ENCODE data around the gene RCBTB2. TPM values are rescaled to one million over a fixed set of nuclear protein-coding genes. Genes with fewer than 3 reads are reported as not detected.

Gene RCBTB2
- total RNA-seq, 4 donors from 2014 or later = 2.6 to 72.0 (median 9.5) TPM

DNA sequence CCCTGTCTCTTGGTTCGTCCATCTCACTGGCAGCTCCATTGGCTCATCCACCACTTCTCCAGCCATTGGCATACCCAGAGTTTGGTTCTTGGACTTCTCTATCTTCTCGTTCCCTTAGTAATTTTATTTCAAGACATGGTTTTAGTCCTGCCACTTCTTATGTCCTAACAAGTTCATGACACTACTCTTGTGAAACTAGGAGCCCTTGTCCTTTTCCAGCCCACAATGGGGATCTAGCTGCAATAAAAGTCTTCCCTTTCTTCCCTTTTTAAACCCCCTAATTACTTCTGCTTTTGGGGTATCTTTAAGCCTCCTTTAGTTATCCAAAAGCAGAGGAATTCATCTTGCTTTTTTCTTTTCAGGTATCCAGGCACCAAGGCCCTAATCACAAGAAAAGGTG lies 2.9 kb upstream of the RCBTB2 start:
- Histone ChIP-seq H3K27me3 (no peaks in the 10 kb centered on the region), H3K36me3 (no peaks in the 10 kb centered on the region), H3K27ac (no peak overlapping the region), H3K4me1 (peaks cover 0 to 4% of the 10 kb centered on the region in 2 donors), H3K9me3 (no peaks in the 10 kb centered on the region), H3K4me3 (no peak overlapping the region)
- intact Hi-C loops (cut with DNase I; ENCODE audit: low total_unique reads) = no loop called here
- TF ChIP-seq CTCF (IDR thresholded peaks at IDR 0.05) (no peak), POLR2A (IDR thresholded peaks at IDR 0.05) (no peak)
- DNase-seq = no peak

DNA sequence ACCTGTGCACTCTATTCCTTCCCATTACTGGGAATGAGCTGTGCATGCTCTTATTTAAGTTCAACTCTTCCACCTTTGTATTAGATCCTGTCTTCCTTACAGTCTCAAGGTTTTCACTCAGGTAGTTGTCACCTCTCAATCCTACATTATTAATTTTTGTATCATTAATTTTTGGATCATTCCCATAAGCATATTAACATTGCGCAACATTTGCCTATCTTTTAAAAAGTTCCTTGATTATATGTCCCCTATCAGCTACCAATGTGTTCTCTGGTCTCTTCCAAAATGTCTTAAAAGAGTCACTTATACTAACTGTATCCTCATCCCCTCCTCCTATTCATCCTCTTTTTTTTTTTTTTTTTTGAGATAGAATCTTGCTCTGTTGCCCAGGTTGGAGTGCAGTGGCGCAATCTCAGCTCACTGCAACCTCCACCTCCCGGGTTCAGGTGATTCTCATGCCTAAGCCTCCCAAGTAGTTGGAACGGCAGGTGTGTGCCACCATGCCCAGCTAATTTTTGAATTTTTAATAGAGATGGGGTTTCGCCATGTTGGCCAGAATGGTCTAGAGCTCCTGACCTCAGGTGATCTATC lies 2.1 kb upstream of the RCBTB2 start:
- intact Hi-C loops (cut with DNase I; ENCODE audit: low total_unique reads) = no loop called here
- no peaks in the 10 kb centered on the region for H3K9me3 ChIP-seq
- no peaks in the 10 kb centered on the region for H3K27me3 ChIP-seq
- no peak overlapping the region for H3K27ac ChIP-seq
- peaks cover 0 to 4% of the 10 kb centered on the region in 2 donors for H3K4me1 ChIP-seq
- H3K4me3 ChIP-seq = no peak overlapping the region
- no peaks in the 10 kb centered on the region for H3K36me3 ChIP-seq
- no peak for TF ChIP-seq POLR2A (IDR thresholded peaks at IDR 0.05)
- no peak for TF ChIP-seq CTCF (IDR thresholded peaks at IDR 0.05)
- no peak for DNase-seq

DNA sequence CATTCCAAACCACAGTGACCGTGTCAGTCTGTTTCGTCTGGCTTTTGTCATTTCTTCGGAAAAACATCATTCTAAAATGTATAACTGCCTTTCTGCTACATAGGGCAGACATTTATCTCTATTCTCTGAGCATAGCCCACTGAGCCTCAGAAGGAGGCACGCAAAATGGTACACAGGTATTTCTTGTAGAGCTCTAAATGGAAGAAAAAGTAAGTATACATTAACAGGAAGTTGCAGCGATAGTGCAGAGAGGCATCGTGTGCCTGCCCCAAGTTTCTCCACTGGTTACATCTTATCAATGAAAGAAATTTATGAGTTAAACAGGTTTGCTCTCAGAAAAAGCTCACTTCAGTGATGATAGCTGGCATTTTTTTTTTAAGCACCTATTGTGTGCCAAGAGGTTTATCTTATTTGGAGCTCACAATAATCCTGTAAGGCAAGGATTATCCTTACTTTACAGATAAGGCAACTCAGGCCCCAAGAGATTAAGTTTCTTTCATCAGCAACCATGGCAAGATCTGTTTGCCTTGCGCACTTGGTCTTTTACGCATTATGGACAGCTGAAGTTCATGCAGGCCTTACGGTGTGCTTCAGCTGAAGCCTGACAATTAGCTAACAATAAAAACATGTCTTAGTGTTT lies 1.2 kb upstream of the RCBTB2 start:
- Histone ChIP-seq H3K9me3 (no peaks in the 10 kb centered on the region), H3K27ac (peak overlapping the region; percentile 96 to 99), H3K4me3 (no peak overlapping the region), H3K27me3 (no peaks in the 10 kb centered on the region), H3K4me1 (peaks cover 0 to 4% of the 10 kb centered on the region in 2 donors), H3K36me3 (no peaks in the 10 kb centered on the region)
- intact Hi-C loops (cut with DNase I; ENCODE audit: low total_unique reads) = no loop called here
- DNase-seq = no peak
- no peak for TF ChIP-seq POLR2A (IDR thresholded peaks at IDR 0.05)

GRCh38 chr13:48532256-48532505 lies 699 bp downstream of the RCBTB2 start:
- Histone ChIP-seq H3K36me3 (no peaks in the 10 kb centered on the region), H3K27ac (peak overlapping the region; percentile 96 to 99), H3K9me3 (no peaks in the 10 kb centered on the region), H3K4me3 (peak overlapping the region; percentile 81 to 92), H3K4me1 (peaks cover 0 to 4% of the 10 kb centered on the region in 2 donors), H3K27me3 (no peaks in the 10 kb centered on the region)
- no peak for TF ChIP-seq POLR2A (IDR thresholded peaks at IDR 0.05)
- TF ChIP-seq CTCF (IDR thresholded peaks at IDR 0.05) = no peak
- no peak for DNase-seq
- intact Hi-C loops (cut with DNase I; ENCODE audit: low total_unique reads) = no loop called here

DNA sequence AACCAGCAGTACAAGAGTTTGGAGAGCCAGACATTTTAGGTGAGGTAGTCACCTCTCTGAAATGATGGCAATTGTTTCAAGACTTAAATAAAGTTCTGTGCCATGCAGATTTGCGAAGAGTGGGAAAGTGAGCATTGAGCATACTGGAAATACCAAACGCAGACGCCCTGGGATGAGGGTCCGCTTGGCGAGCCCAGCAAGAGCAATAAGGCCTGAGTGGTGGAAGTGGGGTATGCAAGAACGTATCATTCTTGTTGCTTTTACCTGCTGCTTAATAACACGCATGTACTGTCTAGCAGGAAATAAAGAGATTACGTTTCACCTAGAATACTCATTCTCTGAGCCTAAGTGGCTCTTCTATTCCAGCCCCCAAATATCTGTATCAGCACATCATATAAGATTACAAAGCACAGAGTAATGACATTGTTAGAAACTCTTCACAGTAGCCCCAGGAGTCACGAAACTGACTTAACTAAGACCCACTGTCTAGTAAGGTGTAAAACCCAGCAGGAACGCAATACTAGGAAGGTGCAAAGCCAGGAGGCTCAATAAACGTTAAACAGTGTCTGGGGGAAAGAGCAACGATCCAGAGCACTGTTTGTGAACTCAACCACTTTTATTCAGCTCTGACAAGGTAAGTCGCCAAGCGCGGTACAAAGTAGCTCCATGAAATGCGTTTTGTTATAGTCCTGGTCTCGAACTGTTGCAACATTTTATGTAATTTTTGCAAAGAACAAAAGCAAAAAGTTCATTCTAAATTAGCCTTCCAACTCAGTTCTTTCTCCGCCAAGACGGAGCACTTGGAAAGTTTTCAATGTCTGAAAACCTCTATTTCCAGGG lies 1.2 kb downstream of the RCBTB2 start:
- intact Hi-C loops (cut with DNase I; ENCODE audit: low total_unique reads) = no loop called here
- H3K27ac ChIP-seq = peak overlapping the region; percentile 96 to 99
- no peaks in the 10 kb centered on the region for H3K9me3 ChIP-seq
- peaks cover 0 to 4% of the 10 kb centered on the region in 2 donors for H3K4me1 ChIP-seq
- peak overlapping the region; percentile 81 to 92 for H3K4me3 ChIP-seq
- H3K27me3 ChIP-seq = no peaks in the 10 kb centered on the region
- TF ChIP-seq CTCF (IDR thresholded peaks at IDR 0.05) (no peak), POLR2A (IDR thresholded peaks at IDR 0.05) (no peak)
- DNase-seq = peak in 1 of 2 donors; percentile 24
- no peaks in the 10 kb centered on the region for H3K36me3 ChIP-seq
